GM18519 (cell line): ENCODE measurements around the gene SLC25A17.
"Not testable (repeated sequence)": the region's sequence is repeated elsewhere in the genome, so short reads cannot be mapped to it uniquely, and the experiment has no call there.

Experiments used
- ATAC-seq: cut with Tn5 transposase; IDR thresholded peaks from one replicate; pipeline ENCODE4 v1.9.1; 2021; ENCODE audit warnings: mild to moderate bottlenecking, moderate library complexity; ENCODE audit not compliant: unreplicated experiment, low FRiP score

SLC25A17 gene

GRCh38 chr22:40721266-40721665 is 97.9 kb downstream of the SLC25A17 start:
- no peak for ATAC-seq

GRCh38 chr22:40720538-40721256 is 98.4 kb downstream of the SLC25A17 start:
- ATAC-seq, result no peak

- ATAC-seq, result not testable (repeated sequence)
Measured at GRCh38 chr22:40720156-40720537, 99.0 kb downstream of the SLC25A17 start.
